ENCODE measurements around the gene ARRDC1.

Gene ARRDC1

DNA sequence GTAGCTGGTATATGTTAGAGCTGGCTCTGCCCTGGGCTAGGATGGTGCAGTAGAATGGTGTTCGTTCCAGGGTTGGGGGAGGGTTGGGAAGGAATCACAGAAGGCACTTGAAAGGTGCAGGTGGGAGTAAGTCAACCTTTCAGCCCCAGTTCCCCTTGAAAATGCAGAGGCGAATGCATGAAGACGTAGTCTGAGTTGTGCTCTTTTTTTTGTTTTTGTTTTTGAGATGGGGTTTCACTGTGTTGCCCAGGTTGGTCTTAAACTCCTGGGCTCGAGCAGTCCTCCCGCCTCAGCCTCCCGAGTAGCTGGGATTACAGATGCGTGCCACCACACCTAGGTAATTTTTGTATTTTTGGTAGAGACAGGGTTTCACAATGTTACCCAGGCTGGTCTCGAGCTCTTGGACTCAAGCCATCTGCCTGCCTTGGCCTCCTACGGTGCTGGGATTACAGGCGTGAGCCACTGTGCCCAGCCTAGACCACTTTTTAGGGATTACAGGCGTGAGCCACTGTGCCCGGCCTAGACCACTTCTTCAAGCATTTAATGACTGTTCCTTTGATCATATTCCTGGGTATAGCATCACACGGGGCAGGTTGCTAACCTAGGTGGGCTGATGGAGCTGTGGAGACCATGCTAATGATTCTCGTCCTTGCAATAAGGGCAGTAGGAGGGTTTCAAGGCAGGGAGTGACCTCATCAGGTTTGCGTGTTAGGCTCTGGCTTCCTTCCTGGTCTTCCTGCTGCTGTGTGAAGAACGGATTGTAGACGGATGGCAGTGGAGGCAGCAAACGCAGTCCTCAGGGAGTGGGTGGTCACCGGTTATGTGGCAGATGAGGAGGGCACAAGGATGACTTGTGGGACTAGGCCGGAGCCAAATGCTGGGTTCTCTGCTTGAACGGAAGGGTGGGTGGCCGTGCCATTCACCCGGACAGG, 27.0 kb downstream of the ARRDC1 start:
- Mint-ChIP-seq H3K27me3 (no peaks in the 10 kb centered on the region), H3K27ac (peak overlapping the region; percentile 54), H3K4me3 (no peak overlapping the region), H3K36me3 (ENCODE audit: low read depth) (peaks cover 32% of the 10 kb centered on the region), H3K4me1 (ENCODE audit: low read depth) (peaks cover 68% of the 10 kb centered on the region), H3K9me3 (no peaks in the 10 kb centered on the region)

DNA sequence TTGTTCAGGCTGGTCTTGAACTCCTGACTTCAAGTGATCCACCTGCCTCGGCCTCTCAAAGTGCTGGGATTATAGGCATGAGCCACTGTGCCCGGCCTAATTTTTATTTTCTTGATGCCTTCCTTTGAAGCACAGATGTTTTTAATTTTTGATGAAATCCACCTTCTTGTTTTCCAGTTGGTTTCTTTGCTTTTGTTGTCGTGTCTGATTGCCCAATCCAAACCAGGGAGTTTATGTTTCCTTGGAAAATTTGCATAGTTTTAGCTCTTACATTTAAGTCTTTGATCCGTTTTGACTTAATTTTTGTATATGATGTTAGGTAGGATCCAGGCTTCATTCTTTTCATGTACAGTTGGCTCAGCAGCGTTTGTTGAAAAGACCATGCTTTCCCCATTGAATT, 28.5 kb downstream of the ARRDC1 start:
- no peaks in the 10 kb centered on the region for H3K9me3 Mint-ChIP-seq
- peaks cover 27% of the 10 kb centered on the region for H3K36me3 Mint-ChIP-seq (ENCODE audit: low read depth)
- H3K27me3 Mint-ChIP-seq: no peaks in the 10 kb centered on the region
- H3K4me3 Mint-ChIP-seq: no peak overlapping the region
- H3K4me1 Mint-ChIP-seq (ENCODE audit: low read depth): peaks cover 68% of the 10 kb centered on the region
- no peak overlapping the region for H3K27ac Mint-ChIP-seq

DNA sequence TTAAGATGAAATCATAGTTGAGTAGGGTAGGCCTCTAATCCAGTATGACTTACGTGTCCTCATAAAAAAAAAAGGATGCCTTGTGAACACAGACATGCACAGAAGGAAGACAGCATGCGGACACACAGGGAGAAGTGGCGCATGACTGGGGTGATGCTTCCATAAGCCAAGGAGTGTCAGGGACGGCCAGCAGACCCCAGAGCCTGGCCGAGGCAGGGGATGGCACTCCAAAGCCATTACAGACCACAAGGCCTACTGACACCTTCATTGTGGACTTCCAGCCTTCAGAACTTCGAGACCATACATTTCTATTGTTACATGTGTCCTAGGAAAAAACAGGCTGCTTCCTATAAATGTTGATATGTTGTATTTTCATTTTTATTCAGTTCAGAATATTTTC, 33.2 kb downstream of the ARRDC1 start:
- no peaks in the 10 kb centered on the region for H3K27me3 Mint-ChIP-seq
- H3K9me3 Mint-ChIP-seq: no peaks in the 10 kb centered on the region
- H3K4me1 Mint-ChIP-seq (ENCODE audit: low read depth): peaks cover 60% of the 10 kb centered on the region
- peaks cover 34% of the 10 kb centered on the region for H3K36me3 Mint-ChIP-seq (ENCODE audit: low read depth)
- H3K4me3 Mint-ChIP-seq: peak overlapping the region; percentile 72
- peak overlapping the region; percentile 77 for H3K27ac Mint-ChIP-seq

DNA sequence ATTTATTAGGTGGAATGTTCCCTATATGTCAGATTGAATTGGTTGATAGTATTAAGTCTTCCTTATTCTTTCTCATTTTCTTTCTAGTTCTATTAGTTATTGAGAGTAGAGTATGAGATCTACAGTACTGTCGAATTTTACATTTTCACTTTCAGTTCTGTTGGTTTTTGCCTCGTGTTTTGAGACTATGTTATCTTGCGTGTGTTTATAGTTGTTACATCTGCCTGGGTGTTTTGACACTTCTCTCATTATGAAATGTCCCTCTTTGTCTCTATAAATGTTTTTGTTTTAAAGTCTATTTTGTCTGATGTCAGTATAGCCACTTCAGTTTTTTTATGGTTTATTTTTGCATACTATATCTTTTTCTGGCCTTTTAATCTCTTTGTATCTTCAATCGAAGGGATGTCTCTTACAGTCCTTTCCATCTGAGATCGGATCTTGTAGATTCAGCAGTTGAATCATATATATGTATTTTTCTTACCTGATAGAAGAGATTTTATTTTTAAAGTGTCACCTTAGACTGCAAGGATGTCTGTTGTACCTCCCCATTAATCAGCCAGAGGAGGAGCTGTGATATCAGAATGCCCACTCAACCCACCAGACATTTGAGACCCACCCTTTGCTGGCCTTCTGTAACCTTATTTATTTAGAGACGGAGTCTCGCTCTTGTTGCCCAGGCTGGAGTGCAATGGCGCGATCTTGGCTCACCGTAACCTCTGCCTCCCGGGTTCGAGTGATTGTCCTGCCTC, 34.0 kb downstream of the ARRDC1 start:
- Mint-ChIP-seq H3K4me1 (ENCODE audit: low read depth) (peaks cover 58% of the 10 kb centered on the region), H3K27ac (peak overlapping the region; percentile 77), H3K9me3 (no peaks in the 10 kb centered on the region), H3K4me3 (peak overlapping the region; percentile 72), H3K36me3 (ENCODE audit: low read depth) (peaks cover 35% of the 10 kb centered on the region), H3K27me3 (no peaks in the 10 kb centered on the region)

GRCh38 chr9:137640862-137641261, 35.4 kb downstream of the ARRDC1 start:
- H3K36me3 Mint-ChIP-seq (ENCODE audit: low read depth): peaks cover 31% of the 10 kb centered on the region
- no peaks in the 10 kb centered on the region for H3K9me3 Mint-ChIP-seq
- H3K4me1 Mint-ChIP-seq (ENCODE audit: low read depth): peaks cover 65% of the 10 kb centered on the region
- H3K27ac Mint-ChIP-seq: peak overlapping the region; percentile 39
- no peak overlapping the region for H3K4me3 Mint-ChIP-seq
- no peaks in the 10 kb centered on the region for H3K27me3 Mint-ChIP-seq

DNA sequence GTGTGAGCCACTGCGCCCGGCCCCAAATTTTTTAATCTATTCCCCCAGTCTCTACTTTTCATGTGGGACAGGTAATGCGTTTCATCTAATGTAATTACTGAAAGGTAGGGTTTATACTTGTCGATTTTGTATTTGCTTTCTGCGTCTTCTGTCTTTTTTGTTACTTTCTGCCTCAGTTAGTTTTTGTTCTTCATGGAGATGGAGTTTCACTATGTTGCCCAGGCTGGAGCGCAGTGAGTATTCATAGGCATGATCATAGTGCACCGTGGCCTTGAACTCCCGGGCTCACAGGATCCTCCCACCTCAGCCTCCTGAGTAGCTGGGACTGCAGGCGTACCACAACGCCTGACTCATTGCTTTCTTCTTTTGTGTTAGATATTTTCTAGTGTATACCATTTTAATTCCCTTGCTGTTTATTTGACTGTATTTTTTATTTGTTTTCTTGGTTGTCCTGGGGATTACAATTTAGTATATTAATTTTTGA, 36.7 kb downstream of the ARRDC1 start:
- no peak overlapping the region for H3K4me3 Mint-ChIP-seq
- H3K9me3 Mint-ChIP-seq: no peaks in the 10 kb centered on the region
- peaks cover 43% of the 10 kb centered on the region for H3K36me3 Mint-ChIP-seq (ENCODE audit: low read depth)
- peaks cover 71% of the 10 kb centered on the region for H3K4me1 Mint-ChIP-seq (ENCODE audit: low read depth)
- H3K27me3 Mint-ChIP-seq: no peaks in the 10 kb centered on the region
- no peak overlapping the region for H3K27ac Mint-ChIP-seq

GRCh38 chr9:137642892-137643291, 37.4 kb downstream of the ARRDC1 start:
- H3K9me3 Mint-ChIP-seq: no peaks in the 10 kb centered on the region

GRCh38 chr9:137643921-137644320, 38.4 kb downstream of the ARRDC1 start:
- Mint-ChIP-seq H3K27ac (no peak overlapping the region), H3K36me3 (ENCODE audit: low read depth) (peaks cover 50% of the 10 kb centered on the region), H3K4me1 (ENCODE audit: low read depth) (peaks cover 68% of the 10 kb centered on the region), H3K9me3 (no peaks in the 10 kb centered on the region), H3K27me3 (no peaks in the 10 kb centered on the region), H3K4me3 (no peak overlapping the region)

More at GRCh38 chr9:137642892-137643291, 37.4 kb downstream of the ARRDC1 start:
- H3K27ac Mint-ChIP-seq: no peak overlapping the region
- H3K4me1 Mint-ChIP-seq (ENCODE audit: low read depth): peaks cover 73% of the 10 kb centered on the region
- H3K27me3 Mint-ChIP-seq: no peaks in the 10 kb centered on the region
- H3K36me3 Mint-ChIP-seq (ENCODE audit: low read depth): peaks cover 43% of the 10 kb centered on the region
- no peak overlapping the region for H3K4me3 Mint-ChIP-seq

- Mint-ChIP-seq H3K4me3 (no peak overlapping the region), H3K9me3 (no peaks in the 10 kb centered on the region), H3K27ac (no peak overlapping the region), H3K4me1 (ENCODE audit: low read depth) (peaks cover 66% of the 10 kb centered on the region), H3K36me3 (ENCODE audit: low read depth) (peaks cover 50% of the 10 kb centered on the region), H3K27me3 (no peaks in the 10 kb centered on the region)
Measured at GRCh38 chr9:137645211-137645610, 39.7 kb downstream of the ARRDC1 start.

GRCh38 chr9:137646341-137646740, 40.9 kb downstream of the ARRDC1 start:
- H3K27ac Mint-ChIP-seq: no peak overlapping the region
- no peak overlapping the region for H3K4me3 Mint-ChIP-seq
- H3K36me3 Mint-ChIP-seq (ENCODE audit: low read depth): peaks cover 47% of the 10 kb centered on the region

DNA sequence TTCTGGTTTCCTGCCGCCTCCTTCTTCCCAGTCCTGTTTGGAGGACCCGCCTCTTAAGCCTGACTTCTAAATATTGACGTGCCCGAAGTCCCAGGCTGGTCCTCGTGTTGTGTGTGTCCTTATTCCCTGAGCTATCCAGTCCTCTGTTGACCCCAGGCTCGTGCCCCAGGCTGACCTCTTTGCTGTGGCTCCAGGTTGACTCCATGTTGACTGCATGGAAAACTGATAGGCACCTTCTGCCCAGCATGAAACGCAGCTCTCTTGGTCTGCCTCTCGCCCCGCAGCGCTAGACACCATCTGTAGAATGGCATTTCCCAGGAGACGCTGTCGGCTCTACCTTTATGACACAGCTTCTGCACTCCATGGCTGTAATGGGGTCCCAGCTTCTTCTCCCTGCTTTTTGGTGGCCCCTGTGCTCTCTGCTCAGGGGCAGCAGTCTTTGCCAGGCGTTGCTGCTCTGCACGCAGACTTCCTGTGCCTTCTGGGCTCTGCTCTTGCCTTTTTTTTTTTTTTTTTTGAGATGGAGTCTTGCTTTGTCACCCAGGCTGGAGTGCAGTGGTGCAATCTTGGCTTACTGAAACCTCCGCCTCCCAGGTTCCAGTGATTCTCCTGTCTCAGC, 41.7 kb downstream of the ARRDC1 start:
- H3K36me3 Mint-ChIP-seq (ENCODE audit: low read depth): peaks cover 46% of the 10 kb centered on the region
- peaks cover 58% of the 10 kb centered on the region for H3K4me1 Mint-ChIP-seq (ENCODE audit: low read depth)
- H3K9me3 Mint-ChIP-seq: no peaks in the 10 kb centered on the region
- no peaks in the 10 kb centered on the region for H3K27me3 Mint-ChIP-seq
- H3K4me3 Mint-ChIP-seq: no peak overlapping the region
- H3K27ac Mint-ChIP-seq: no peak overlapping the region

More at GRCh38 chr9:137646341-137646740, 40.9 kb downstream of the ARRDC1 start:
- Mint-ChIP-seq H3K9me3 (no peaks in the 10 kb centered on the region), H3K4me1 (ENCODE audit: low read depth) (peaks cover 64% of the 10 kb centered on the region), H3K27me3 (no peaks in the 10 kb centered on the region)

DNA sequence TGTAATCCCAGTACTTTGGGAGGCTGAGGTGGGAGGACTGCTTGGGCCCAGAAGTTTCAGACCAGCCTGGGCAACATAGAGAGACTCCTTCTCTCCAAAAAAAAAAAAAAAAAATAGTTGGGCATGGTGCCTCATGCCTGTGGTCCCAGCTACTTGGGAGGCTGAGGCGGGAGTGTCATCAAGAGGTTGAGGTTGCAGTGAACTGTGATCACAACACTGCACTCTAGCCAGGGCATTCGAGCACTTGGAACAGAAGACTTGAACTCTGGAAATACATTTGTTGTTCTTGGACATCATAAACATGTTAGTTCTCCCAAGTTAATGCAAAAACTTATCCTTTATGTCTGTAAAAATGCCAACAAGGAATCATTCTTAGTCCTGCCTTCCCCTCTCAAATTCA, 42.9 kb downstream of the ARRDC1 start:
- H3K27me3 Mint-ChIP-seq: no peaks in the 10 kb centered on the region
- H3K36me3 Mint-ChIP-seq (ENCODE audit: low read depth): peaks cover 48% of the 10 kb centered on the region
- no peaks in the 10 kb centered on the region for H3K9me3 Mint-ChIP-seq
- H3K4me1 Mint-ChIP-seq (ENCODE audit: low read depth): peaks cover 53% of the 10 kb centered on the region
- no peak overlapping the region for H3K27ac Mint-ChIP-seq
- H3K4me3 Mint-ChIP-seq: no peak overlapping the region

DNA sequence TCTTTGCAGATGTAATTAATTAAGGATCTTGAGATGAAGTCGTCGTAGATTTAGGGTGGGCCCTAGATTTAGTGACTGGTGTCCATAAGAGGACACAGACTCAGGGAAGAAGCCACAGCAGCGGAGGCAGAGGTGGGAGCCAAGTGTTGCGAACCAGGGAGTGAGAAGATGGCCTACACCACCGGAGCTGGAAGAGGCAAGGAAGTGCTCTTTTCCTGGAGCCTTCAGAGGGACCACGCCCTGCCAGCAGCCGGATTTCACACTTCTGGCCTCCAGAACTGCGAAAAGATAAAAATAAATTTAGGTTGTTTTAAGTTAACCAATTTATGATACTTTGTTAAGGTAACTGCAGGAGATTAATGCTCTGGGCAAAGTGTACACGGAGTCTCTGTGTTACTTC, 44.1 kb downstream of the ARRDC1 start:
- Mint-ChIP-seq H3K4me3 (no peak overlapping the region), H3K27me3 (no peaks in the 10 kb centered on the region), H3K27ac (no peak overlapping the region), H3K4me1 (ENCODE audit: low read depth) (peaks cover 51% of the 10 kb centered on the region), H3K9me3 (no peaks in the 10 kb centered on the region), H3K36me3 (ENCODE audit: low read depth) (peaks cover 51% of the 10 kb centered on the region)

- Mint-ChIP-seq H3K4me3 (no peak overlapping the region), H3K27ac (no peak overlapping the region), H3K27me3 (no peaks in the 10 kb centered on the region), H3K9me3 (no peaks in the 10 kb centered on the region), H3K36me3 (ENCODE audit: low read depth) (peaks cover 54% of the 10 kb centered on the region), H3K4me1 (ENCODE audit: low read depth) (peaks cover 48% of the 10 kb centered on the region)
Measured at GRCh38 chr9:137650259-137650658, 44.8 kb downstream of the ARRDC1 start.

- H3K27me3 Mint-ChIP-seq: no peaks in the 10 kb centered on the region
- peaks cover 44% of the 10 kb centered on the region for H3K4me1 Mint-ChIP-seq (ENCODE audit: low read depth)
- H3K36me3 Mint-ChIP-seq (ENCODE audit: low read depth): peaks cover 55% of the 10 kb centered on the region
- H3K27ac Mint-ChIP-seq: no peak overlapping the region
- H3K4me3 Mint-ChIP-seq: no peak overlapping the region
- no peaks in the 10 kb centered on the region for H3K9me3 Mint-ChIP-seq
Measured at GRCh38 chr9:137650779-137651178, 45.3 kb downstream of the ARRDC1 start.
